Subcutaneous adipose tissue (tissue), 4 donors: ENCODE data around the gene CAMTA1. TPM values are rescaled to one million over a fixed set of nuclear protein-coding genes. Genes with fewer than 3 reads are reported as not detected.

Source experiments
- CTCF ChIP-seq: fragments of 450-650 bp; IDR thresholded peaks from one replicate; pipeline ENCODE4 v1.5.1; 2016; ENCODE audit warnings: low read depth, mild to moderate bottlenecking, control low read depth, antibody characterized with exemption, moderate library complexity
- total RNA-seq, 4 donors: library from RNA; depleted of rRNA; stranded (reverse); fragments of >200 nt; gene quantifications; one replicate each; pipeline ENCODE4 v1.1.0, GENCODE V29; 2016

The CAMTA1 gene
- total RNA-seq, 4 donors from 2014 or later = 58.6 to 82.5 (median 78.0) TPM

- TF ChIP-seq CTCF = no peak
Measured at GRCh38 chr1:6960860-6961259, 175.6 kb downstream of the CAMTA1 start.

- TF ChIP-seq CTCF = no peak
Measured at GRCh38 chr1:6961289-6961688, 176.0 kb downstream of the CAMTA1 start.

GRCh38 chr1:6961905-6962477, 176.7 kb downstream of the CAMTA1 start:
- no peak for TF ChIP-seq CTCF

GRCh38 chr1:6962478-6962995, 177.3 kb downstream of the CAMTA1 start:
- no peak for TF ChIP-seq CTCF

GRCh38 chr1:6962996-6963911, 178.0 kb downstream of the CAMTA1 start:
- no peak for TF ChIP-seq CTCF

- no peak for TF ChIP-seq CTCF
Measured at GRCh38 chr1:6963912-6964307, 178.7 kb downstream of the CAMTA1 start.
